Stimulated activated CD4-positive, alpha-beta T cell treated with anti-CD3 and anti-CD28 coated beads, Interleukin-4, amount 100 ng/mL, for 4 hours (primary cell): ENCODE results near the gene MYBPC1.
"Not testable (repeated sequence)": the region's sequence is repeated elsewhere in the genome, so short reads cannot be mapped to it uniquely, and the experiment has no call there.

Experiments used
- DNase-seq, 2 experiments: peaks; one replicate each; pipeline ENCODE4 v3.0.0-alpha.2; 2020

Gene MYBPC1

GRCh38 chr12:101594700-101595099 is at the start of gene MYBPC1:
Gene MYBPC1, plus strand, starts transcription at chr12:101594971. Its CDS starts 100 bp downstream, at chr12:101595071.
- DNase-seq: no peak

GRCh38 chr12:101551362-101552114 is 43.2 kb upstream of the MYBPC1 start:
- no peak for DNase-seq

GRCh38 chr12:101552277-101552676 is 42.5 kb upstream of the MYBPC1 start:
- DNase-seq: no peak

- DNase-seq: no peak
These were observed 37.7 kb upstream of the MYBPC1 start for GRCh38 chr12:101557094-101557493.

- DNase-seq: not testable (repeated sequence)
These were observed 36.0 kb upstream of the MYBPC1 start for GRCh38 chr12:101558726-101559125.

- DNase-seq: no peak
These were observed 31.6 kb upstream of the MYBPC1 start for GRCh38 chr12:101563212-101563611.

- no peak for DNase-seq
These were observed 29.9 kb upstream of the MYBPC1 start for GRCh38 chr12:101564912-101565311.

GRCh38 chr12:101566318-101566717 is 28.5 kb upstream of the MYBPC1 start:
- DNase-seq: peak in 1 of 2 experiments; percentile 7

- no peak for DNase-seq
These were observed 26.9 kb upstream of the MYBPC1 start for GRCh38 chr12:101567918-101568317.

GRCh38 chr12:101570047-101570446 is 24.7 kb upstream of the MYBPC1 start:
- no peak for DNase-seq

GRCh38 chr12:101571105-101571504 is 23.7 kb upstream of the MYBPC1 start:
- no peak for DNase-seq

- no peak for DNase-seq
These were observed 21.0 kb upstream of the MYBPC1 start for GRCh38 chr12:101573743-101574142.

- no peak for DNase-seq
These were observed 16.4 kb upstream of the MYBPC1 start for GRCh38 chr12:101578417-101578816.

- no peak for DNase-seq
These were observed 13.6 kb upstream of the MYBPC1 start for GRCh38 chr12:101581190-101581589.

- DNase-seq: no peak
These were observed 11.8 kb upstream of the MYBPC1 start for GRCh38 chr12:101582937-101583336.

- DNase-seq: no peak
These were observed 4.4 kb upstream of the MYBPC1 start for GRCh38 chr12:101590383-101590782.

- no peak for DNase-seq
These were observed 3.0 kb upstream of the MYBPC1 start for GRCh38 chr12:101591781-101592180.

- no peak for DNase-seq
These were observed 2.3 kb upstream of the MYBPC1 start for GRCh38 chr12:101592448-101592847.

- no peak for DNase-seq
These were observed 1.9 kb upstream of the MYBPC1 start for GRCh38 chr12:101592921-101593320.

- no peak for DNase-seq
These were observed 1.4 kb downstream of the MYBPC1 start for GRCh38 chr12:101596172-101596571.

GRCh38 chr12:101597164-101597563 is 2.4 kb downstream of the MYBPC1 start:
- no peak for DNase-seq

- no peak for DNase-seq
These were observed 3.7 kb downstream of the MYBPC1 start for GRCh38 chr12:101598483-101598882.

GRCh38 chr12:101599311-101599710 is 4.5 kb downstream of the MYBPC1 start:
- no peak for DNase-seq

- DNase-seq: no peak
These were observed 5.2 kb downstream of the MYBPC1 start for GRCh38 chr12:101599771-101600484.
